Stimulated activated CD4-positive, alpha-beta T cell treated with anti-CD3 and anti-CD28 coated beads, Interleukin-1b, Interleukin-23, amount 100 ng/mL, for 24 hours (primary cell): Measurements from ENCODE around the gene IGDCC3.

Experiments
- DNase-seq, 4 experiments: peaks; one replicate each; pipeline ENCODE4 v3.0.0-alpha.2; 2020; ENCODE audit warnings: low read depth in 4 of 4, low spot score in 1 of 4

IGDCC3 gene

DNA sequence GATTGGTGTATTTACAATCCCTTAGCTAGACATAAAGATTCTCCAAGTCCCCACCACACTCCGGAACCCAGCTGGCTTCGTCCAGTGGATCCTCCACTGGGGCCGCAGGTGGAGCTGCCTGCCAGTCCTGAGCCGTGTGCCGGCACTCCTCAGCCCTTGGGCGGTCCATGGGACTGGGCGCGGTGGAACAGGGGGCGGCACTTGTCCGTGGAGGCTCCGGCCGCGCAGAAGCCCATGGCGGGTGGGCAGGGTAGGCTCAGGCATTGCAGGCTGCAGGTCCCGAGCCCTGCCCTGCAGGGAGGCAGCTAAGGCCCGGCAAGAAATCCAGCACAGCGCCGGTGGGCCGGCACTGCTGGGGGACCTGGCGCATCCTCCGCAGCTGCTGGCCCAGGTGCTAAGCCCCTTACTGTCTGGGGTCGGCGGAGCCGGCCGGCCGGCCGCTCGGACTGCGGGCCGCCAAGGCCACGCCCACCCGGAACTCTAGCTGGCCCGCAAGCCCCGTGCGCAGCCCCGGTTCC lies 76.8 kb downstream of the IGDCC3 start:
- DNase-seq, result no peak

- DNase-seq, result no peak
Measured at GRCh38 chr15:65298731-65299130, 79.1 kb downstream of the IGDCC3 start.

DNA sequence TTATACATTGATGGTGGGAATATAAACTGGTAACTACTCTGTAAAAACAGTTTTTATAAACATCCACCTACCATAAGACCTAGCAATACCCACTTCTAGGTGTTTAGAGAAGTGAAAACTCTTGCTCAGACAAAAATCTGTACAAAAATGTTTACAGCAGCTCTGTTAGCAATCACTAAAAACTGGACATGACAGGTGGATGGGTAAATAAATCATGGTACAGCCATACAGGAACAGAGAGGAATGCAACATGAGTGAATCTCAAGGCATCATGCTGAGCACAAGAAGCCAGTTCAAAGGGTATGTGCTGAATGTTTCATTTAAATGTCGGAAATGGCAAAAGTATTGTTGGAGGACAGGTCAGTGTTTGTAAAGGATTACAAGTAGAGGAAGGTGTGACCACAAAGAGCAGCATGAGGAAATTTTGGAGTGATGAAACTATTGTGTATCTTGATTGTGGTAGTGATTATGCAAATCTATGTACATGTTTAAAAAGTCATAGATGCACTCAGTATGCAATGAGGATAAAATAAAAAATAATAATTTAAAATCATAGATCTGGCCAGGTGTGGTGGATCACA lies 84.8 kb downstream of the IGDCC3 start:
- DNase-seq, result no peak

DNA sequence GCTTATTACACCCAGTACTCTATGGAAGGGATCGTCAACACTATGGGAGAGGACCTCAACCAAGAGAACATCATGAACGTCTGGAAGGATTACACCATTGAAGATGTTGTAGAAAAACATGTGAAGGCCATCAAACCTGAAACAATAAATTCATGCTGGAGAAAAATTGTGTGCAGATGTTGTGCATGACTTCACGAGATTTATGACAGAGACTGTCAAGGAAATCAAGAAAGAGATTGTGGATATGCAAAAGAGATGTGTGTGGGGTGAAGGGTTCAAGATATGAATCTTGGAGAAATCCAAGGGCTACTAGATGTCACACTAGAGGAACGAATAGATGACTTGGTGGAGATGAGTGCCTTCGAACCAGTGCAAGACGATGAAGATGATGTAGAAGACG lies 87.6 kb downstream of the IGDCC3 start:
- DNase-seq, result no peak

GRCh38 chr15:65289261-65289854 lies 88.4 kb downstream of the IGDCC3 start:
- DNase-seq, result no peak

DNA sequence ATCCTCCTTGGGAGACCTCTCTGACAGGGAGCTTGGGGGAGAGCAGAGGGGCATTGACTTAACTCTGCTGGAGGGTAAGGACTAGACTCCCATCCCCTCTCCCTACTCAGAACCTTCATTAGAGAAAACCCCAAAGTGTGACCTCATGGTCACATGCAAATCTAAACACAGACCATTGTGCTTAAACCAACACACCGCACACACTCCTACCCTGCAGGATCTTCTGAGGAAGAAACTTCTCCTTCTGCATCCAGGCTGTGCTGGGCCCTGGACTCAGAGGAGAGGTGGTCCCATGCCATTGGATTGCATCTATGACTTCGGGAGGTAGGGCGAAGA lies 90.3 kb downstream of the IGDCC3 start:
- no peak for DNase-seq

DNA sequence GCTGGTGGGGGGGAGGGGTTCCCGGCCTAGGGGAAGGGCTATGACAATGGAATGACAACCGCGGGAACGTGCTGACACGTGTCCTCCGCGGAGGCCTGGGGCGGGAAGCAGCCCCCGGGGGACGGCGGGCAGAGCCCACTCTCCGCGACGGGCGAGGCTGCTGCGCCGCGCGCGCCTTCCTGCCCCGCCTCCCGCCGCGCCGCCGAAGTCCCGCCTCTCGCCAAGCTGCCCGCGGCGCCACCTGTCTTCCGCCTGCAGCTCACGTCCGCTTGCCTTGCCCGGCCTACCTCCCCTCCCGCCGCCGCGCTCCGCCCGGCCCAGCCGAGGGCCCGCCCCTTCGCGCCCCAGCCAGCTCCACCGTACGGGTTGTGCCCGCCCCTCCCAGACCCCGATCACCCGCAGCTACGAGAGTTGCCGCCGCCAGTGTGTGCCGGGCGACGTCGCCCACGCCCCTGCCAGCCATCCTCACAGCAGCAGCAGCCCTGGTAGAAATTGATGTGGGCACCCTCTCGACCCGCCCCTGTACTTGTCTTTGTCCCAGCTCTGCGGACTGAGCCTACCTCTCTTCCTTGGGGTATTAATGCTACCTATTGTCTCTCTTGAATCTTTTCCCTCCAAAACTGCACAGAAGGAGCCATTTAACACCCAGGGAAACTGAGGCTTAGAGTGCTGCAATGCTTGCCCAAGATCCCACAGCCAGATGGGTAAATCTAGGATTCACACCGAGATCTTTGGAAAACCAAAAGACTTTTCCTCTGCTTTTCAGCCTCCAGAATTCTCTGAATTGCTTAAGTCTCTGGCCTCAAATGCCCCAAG lies 90.9 kb downstream of the IGDCC3 start, which contains the start of gene PARP16:
TSS of gene PARP16 (minus strand) at position 180 of the 816 bp plus-strand sequence. CDS start 457 bp downstream, outside the sequence.
- peak; percentile 74 to 91 (median 84) for DNase-seq

DNA sequence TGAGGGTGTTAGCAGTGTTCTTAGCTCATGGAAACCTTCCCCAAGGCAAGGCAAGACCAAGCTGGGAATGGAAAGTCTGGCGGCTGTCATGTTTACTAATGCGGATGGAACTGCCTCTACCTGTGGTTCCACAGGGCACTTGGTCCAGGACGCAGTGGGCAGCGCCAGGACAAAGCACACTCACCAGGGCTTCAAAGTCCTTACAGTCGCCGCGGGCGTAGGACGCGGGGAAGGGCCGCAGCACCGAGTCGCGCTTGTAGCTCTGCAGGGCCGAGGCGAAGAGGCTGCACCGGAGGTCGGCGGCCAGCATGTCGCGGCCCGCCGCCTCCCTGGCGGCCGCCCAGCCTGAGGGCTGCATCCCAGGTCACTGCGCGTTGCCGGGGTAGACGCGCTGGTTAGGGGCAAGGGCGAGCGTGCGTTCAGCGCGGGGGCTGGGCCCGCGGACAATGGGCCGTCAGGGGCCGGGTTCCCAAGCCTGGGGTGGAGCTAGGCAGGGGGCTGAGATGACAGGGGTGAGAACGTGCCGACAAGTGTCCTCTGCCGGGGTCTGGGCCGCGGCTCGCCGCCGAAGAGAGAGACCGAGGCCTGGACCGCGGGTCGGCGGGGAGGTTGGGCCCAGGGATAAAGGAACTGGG lies 91.6 kb downstream of the IGDCC3 start:
- no peak for DNase-seq

DNA sequence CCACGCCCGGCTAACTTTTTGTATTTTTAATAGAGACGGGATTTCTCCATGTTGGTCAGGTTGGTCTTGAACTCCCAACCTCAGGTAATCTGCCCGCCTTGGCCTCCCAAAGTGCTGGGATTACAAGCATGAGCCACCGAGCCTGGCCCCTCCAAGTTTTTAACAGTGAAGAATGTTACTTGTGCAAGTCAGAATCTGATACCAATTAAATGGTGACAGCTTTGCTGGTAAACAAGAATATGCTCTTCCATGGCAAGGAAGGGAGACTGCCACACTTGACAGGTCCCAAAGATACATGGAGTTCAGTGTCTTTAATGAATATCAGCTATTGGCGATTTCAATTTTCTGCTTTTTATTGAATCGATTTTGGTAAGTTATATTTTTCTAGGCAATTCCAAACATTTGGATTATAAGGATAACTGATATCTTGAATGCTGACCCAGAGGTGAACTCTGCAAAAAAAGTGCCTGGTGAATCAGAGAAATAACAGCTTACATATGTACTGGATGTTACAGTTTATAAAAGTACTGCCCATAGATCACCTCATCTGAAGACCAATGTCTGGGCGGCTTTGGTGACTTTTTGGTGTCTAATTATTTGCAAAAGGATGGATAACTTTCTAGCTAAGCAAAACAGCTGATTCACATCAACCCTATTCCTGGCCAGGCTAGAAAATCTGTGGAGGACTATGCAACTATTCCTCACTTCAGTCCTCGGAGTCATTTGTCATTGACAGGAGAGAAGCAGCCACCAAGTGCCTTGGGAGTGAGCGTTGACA lies 92.3 kb downstream of the IGDCC3 start:
- DNase-seq, result no peak

DNA sequence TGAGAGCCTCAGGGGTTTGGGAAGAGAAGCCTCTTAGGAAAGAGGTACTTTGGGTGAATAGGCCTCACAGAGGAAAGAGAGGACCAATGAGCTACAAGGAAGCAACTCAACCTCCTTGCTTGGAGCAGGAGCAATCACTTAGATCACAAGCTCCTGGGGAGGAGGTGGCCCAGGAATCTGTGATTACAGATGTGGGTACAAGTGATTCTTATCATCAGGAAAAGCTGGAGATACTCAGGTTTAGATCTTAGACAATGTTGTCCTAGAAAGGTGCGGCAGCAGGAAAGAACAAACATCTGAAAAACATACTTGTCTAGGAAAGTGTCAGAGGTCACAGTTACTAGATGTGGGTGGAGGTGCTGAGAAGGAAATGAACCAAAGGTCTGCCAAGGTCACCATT lies 99.3 kb downstream of the IGDCC3 start:
- DNase-seq, result no peak
